Effector memory CD4-positive, alpha-beta T cell (primary cell): ENCODE measurements around the gene TBXAS1.
"Not testable (repeated sequence)": the region's sequence is repeated elsewhere in the genome, so short reads cannot be mapped to it uniquely, and the experiment has no call there.

Experiments used
- DNase-seq, 3 donors: peaks; one replicate each; pipeline ENCODE4 v3.0.0-alpha.2; 2020
- H3K27ac ChIP-seq: 2 replicates; pipeline ENCODE4 v1.7.0; 2013; ENCODE audit warnings: mild to moderate bottlenecking, low read length, moderate library complexity; ENCODE audit not compliant: insufficient read depth, poor library complexity, severe bottlenecking
- H3K27me3 ChIP-seq: replicated peaks from 2 replicates; pipeline ENCODE4 v1.7.0; 2013; ENCODE audit warnings: mild to moderate bottlenecking, low read length; ENCODE audit not compliant: insufficient read depth, control insufficient read depth, poor library complexity, severe bottlenecking
- H3K36me3 ChIP-seq: 2 replicates; pipeline ENCODE4 v1.7.0; 2013; ENCODE audit warnings: mild to moderate bottlenecking, low read length, moderate library complexity; ENCODE audit not compliant: control insufficient read depth, insufficient read depth
- H3K4me1 ChIP-seq: 2 replicates; pipeline ENCODE4 v1.7.0; 2013; ENCODE audit warnings: low read length, mild to moderate bottlenecking; ENCODE audit not compliant: control insufficient read depth, insufficient read depth, poor library complexity, severe bottlenecking
- H3K4me3 ChIP-seq: 2 replicates; pipeline ENCODE4 v1.7.0; 2013; ENCODE audit warnings: low read length, low read depth, mild to moderate bottlenecking; ENCODE audit not compliant: insufficient read depth, poor library complexity, severe bottlenecking
- H3K9me3 ChIP-seq: 2 replicates; pipeline ENCODE4 v1.7.0; 2013; ENCODE audit warnings: mild to moderate bottlenecking, low read length, moderate library complexity; ENCODE audit not compliant: control insufficient read depth

Gene TBXAS1

GRCh38 chr7:139823959-139824521 is 5.0 kb upstream of the TBXAS1 start:
- H3K27ac ChIP-seq: no peak overlapping the region
- no peak overlapping the region for H3K4me3 ChIP-seq
- no peaks in the 10 kb centered on the region for H3K36me3 ChIP-seq
- H3K27me3 ChIP-seq: no peaks in the 10 kb centered on the region
- no peak for DNase-seq
- no peaks in the 10 kb centered on the region for H3K9me3 ChIP-seq
- H3K4me1 ChIP-seq: peaks cover 6% of the 10 kb centered on the region

GRCh38 chr7:139825666-139826290 is 3.3 kb upstream of the TBXAS1 start:
- DNase-seq: no peak
- Histone ChIP-seq H3K36me3 (no peaks in the 10 kb centered on the region), H3K4me3 (no peak overlapping the region), H3K4me1 (peaks cover 6% of the 10 kb centered on the region), H3K27ac (no peak overlapping the region), H3K9me3 (no peaks in the 10 kb centered on the region), H3K27me3 (no peaks in the 10 kb centered on the region)

GRCh38 chr7:139827042-139827441 is 2.0 kb upstream of the TBXAS1 start:
- Histone ChIP-seq H3K27me3 (no peaks in the 10 kb centered on the region), H3K4me1 (peaks cover 6% of the 10 kb centered on the region), H3K9me3 (no peaks in the 10 kb centered on the region), H3K4me3 (no peak overlapping the region), H3K36me3 (no peaks in the 10 kb centered on the region), H3K27ac (no peak overlapping the region)
- DNase-seq: no peak

- H3K36me3 ChIP-seq: no peaks in the 10 kb centered on the region
- H3K4me3 ChIP-seq: no peak overlapping the region
- H3K9me3 ChIP-seq: no peaks in the 10 kb centered on the region
- peaks cover 6% of the 10 kb centered on the region for H3K4me1 ChIP-seq
- H3K27ac ChIP-seq: no peak overlapping the region
- H3K27me3 ChIP-seq: no peaks in the 10 kb centered on the region
- no peak for DNase-seq
These were observed 618 bp upstream of the TBXAS1 start for GRCh38 chr7:139828446-139828845.

GRCh38 chr7:139829775-139830117 is 682 bp downstream of the TBXAS1 start:
- DNase-seq: no peak
- H3K4me1 ChIP-seq: peaks cover 6% of the 10 kb centered on the region
- no peaks in the 10 kb centered on the region for H3K27me3 ChIP-seq
- no peaks in the 10 kb centered on the region for H3K36me3 ChIP-seq
- peak overlapping the region; percentile 24 for H3K27ac ChIP-seq
- H3K4me3 ChIP-seq: no peak overlapping the region
- H3K9me3 ChIP-seq: no peaks in the 10 kb centered on the region

- DNase-seq: no peak
- Histone ChIP-seq H3K4me3 (peak overlapping the region; percentile 25), H3K4me1 (peaks cover 6% of the 10 kb centered on the region), H3K27ac (peak overlapping the region; percentile 24), H3K9me3 (no peaks in the 10 kb centered on the region), H3K36me3 (no peaks in the 10 kb centered on the region), H3K27me3 (no peaks in the 10 kb centered on the region)
These were observed 1.2 kb downstream of the TBXAS1 start for GRCh38 chr7:139830292-139830691.

- no peak for DNase-seq
- peak overlapping the region; percentile 25 for H3K4me3 ChIP-seq
- H3K27ac ChIP-seq: no peak overlapping the region
- peaks cover 6% of the 10 kb centered on the region for H3K4me1 ChIP-seq
- no peaks in the 10 kb centered on the region for H3K27me3 ChIP-seq
- H3K9me3 ChIP-seq: no peaks in the 10 kb centered on the region
- H3K36me3 ChIP-seq: no peaks in the 10 kb centered on the region
These were observed 1.9 kb downstream of the TBXAS1 start for GRCh38 chr7:139830782-139831501.

- DNase-seq, H3K4me3 ChIP-seq, H3K36me3 ChIP-seq, H3K4me1 ChIP-seq, H3K27me3 ChIP-seq, H3K27ac ChIP-seq, H3K9me3 ChIP-seq: not testable (repeated sequence)
These were observed 6.8 kb downstream of the TBXAS1 start for GRCh38 chr7:139835848-139836247.

GRCh38 chr7:139837291-139837690 is 8.2 kb downstream of the TBXAS1 start:
- H3K27me3 ChIP-seq, H3K36me3 ChIP-seq, H3K4me3 ChIP-seq, H3K4me1 ChIP-seq, H3K9me3 ChIP-seq, DNase-seq, H3K27ac ChIP-seq: not testable (repeated sequence)

- Histone ChIP-seq H3K27me3 (no peaks in the 10 kb centered on the region), H3K4me3 (no peak overlapping the region), H3K27ac (no peak overlapping the region), H3K9me3 (no peaks in the 10 kb centered on the region), H3K4me1 (no peaks in the 10 kb centered on the region), H3K36me3 (no peaks in the 10 kb centered on the region)
- DNase-seq: no peak
These were observed 9.2 kb downstream of the TBXAS1 start for GRCh38 chr7:139838276-139838675.
